Left renal pelvis (tissue), 4 donors: ENCODE data around the gene RGPD5. TPM values are rescaled to one million over a fixed set of nuclear protein-coding genes. Genes with fewer than 3 reads are reported as not detected.
"Not testable (repeated sequence)": the region's sequence is repeated elsewhere in the genome, so short reads cannot be mapped to it uniquely, and the experiment has no call there.

Experiments used
- DNase-seq, 4 donors: peaks; one replicate each; pipeline ENCODE4 v3.0.0-alpha.2; 2013; ENCODE audit warnings: low read depth in 4 of 4, low spot score in 3 of 4
- polyA plus RNA-seq, 4 donors: library from polyadenylated mRNA; unstranded; fragments of 120-200 nt; gene quantifications; one replicate each; pipeline ENCODE4 v1.2.1, GENCODE V29; 2013; ENCODE audit not compliant: insufficient read length in 4 of 4

Gene RGPD5
- polyA plus RNA-seq = 10 to 100 TPM in 3 of 4 donors, 1 to 10 TPM in 1; 2.5 to 31.7 (median 15.1) TPM

- not testable (repeated sequence) for DNase-seq
Measured at GRCh38 chr2:109794074-109794737, at the start of gene RGPD5. Gene RGPD5, plus strand, starts transcription at chr2:109794305. Its CDS starts 161 bp downstream, at chr2:109794466.

- DNase-seq = not testable (repeated sequence)
Measured at GRCh38 chr2:109751572-109751971, 42.5 kb upstream of the RGPD5 start.

- not testable (repeated sequence) for DNase-seq
Measured at GRCh38 chr2:109757163-109757824, 36.8 kb upstream of the RGPD5 start.

- not testable (repeated sequence) for DNase-seq
Measured at GRCh38 chr2:109760265-109761042, 33.7 kb upstream of the RGPD5 start.

GRCh38 chr2:109761043-109761454 lies 33.1 kb upstream of the RGPD5 start:
- DNase-seq = not testable (repeated sequence)

GRCh38 chr2:109761976-109762375 lies 32.1 kb upstream of the RGPD5 start:
- DNase-seq = not testable (repeated sequence)

GRCh38 chr2:109766074-109766473 lies 28.0 kb upstream of the RGPD5 start:
- DNase-seq = not testable (repeated sequence)

- DNase-seq = not testable (repeated sequence)
Measured at GRCh38 chr2:109766886-109767578, 27.1 kb upstream of the RGPD5 start.

- not testable (repeated sequence) for DNase-seq
Measured at GRCh38 chr2:109768934-109769333, 25.2 kb upstream of the RGPD5 start.

GRCh38 chr2:109779118-109779517 lies 15.0 kb upstream of the RGPD5 start:
- not testable (repeated sequence) for DNase-seq

GRCh38 chr2:109781147-109781816 lies 12.8 kb upstream of the RGPD5 start:
- not testable (repeated sequence) for DNase-seq

GRCh38 chr2:109782446-109782993 lies 11.6 kb upstream of the RGPD5 start:
- not testable (repeated sequence) for DNase-seq

- not testable (repeated sequence) for DNase-seq
Measured at GRCh38 chr2:109791530-109792279, 2.4 kb upstream of the RGPD5 start.

GRCh38 chr2:109792659-109793058 lies 1.4 kb upstream of the RGPD5 start:
- not testable (repeated sequence) for DNase-seq

- not testable (repeated sequence) for DNase-seq
Measured at GRCh38 chr2:109871129-109871751, 77.1 kb downstream of the RGPD5 start.

- DNase-seq = not testable (repeated sequence)
Measured at GRCh38 chr2:109876625-109877024, 82.5 kb downstream of the RGPD5 start.

GRCh38 chr2:109882112-109882511 lies 88.0 kb downstream of the RGPD5 start:
- not testable (repeated sequence) for DNase-seq

- not testable (repeated sequence) for DNase-seq
Measured at GRCh38 chr2:109888414-109888813, 94.3 kb downstream of the RGPD5 start.
